ENCODE measurements around the gene P3H3. TPM values are rescaled to one million over a fixed set of nuclear protein-coding genes. Genes with fewer than 3 reads are reported as not detected.
A peak's percentile ranks its signal among the peaks of the same experiment; 100 is the strongest.

P3H3 gene
- total RNA-seq, 1 donor from 2014 or later: 22.1 TPM

GRCh38 chr12:6799147-6799546 is 29.1 kb upstream of the P3H3 start:
- no peak for DNase-seq

DNA sequence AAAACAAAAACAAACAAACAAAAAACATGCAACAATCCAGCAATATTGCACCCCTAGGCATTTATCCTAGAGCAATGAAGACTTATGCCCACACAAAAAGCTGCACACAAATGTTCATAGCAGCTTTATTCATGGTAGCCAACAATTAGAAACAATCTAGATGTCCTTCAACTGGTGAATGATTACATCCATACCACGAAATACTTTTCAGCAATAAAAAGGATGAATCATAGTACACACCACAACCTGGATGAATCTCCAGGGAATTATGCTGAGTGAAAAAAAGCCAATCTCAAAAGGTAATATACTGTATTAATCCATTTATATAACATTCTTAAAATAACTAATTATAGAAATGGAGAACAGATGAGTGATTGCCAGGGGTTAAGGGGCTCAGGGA is 21.0 kb upstream of the P3H3 start:
- DNase-seq: no peak

DNA sequence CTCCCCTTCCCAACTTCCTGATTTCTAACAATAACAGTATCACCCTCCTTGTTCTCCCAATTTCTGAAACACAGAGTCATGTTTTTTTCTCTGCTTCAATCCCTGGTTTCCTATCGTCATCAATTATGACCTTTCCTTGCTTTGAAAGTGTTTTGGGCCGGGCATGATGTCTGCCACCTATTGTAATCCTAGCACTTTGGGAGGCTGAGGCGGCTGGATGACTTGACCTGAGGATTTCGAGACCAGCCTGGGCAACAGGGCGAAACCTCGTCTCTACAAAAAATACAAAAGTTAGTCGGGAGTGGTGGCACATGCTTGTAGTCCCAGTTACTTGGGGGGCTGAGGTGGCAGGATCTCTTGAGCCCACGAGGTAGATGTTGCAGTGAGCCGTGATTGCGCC is 19.2 kb upstream of the P3H3 start:
- DNase-seq: no peak

DNA sequence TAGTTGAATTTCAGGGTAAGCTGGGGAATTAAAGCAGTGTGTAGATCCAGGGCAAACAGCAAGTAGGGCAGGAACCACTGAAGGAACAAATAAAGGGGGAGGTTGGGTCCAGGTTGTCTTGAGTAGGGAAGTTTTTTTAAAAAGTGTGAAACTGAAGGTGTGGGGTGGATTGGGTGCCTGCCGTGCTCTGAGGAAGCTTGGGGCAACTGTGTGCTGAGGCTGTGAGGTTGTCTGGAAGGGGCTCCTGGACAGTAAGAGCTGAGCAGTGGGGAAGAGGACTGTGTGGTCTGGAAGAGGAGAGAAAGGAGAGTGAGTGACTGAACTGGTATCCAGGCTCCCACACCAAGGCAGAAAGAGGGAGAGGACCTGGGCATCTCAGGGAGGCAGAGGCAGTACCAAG is 17.4 kb upstream of the P3H3 start:
- no peak for DNase-seq

GRCh38 chr12:6813363-6813762 is 14.8 kb upstream of the P3H3 start:
- no peak for DNase-seq

GRCh38 chr12:6816598-6816997 is 11.6 kb upstream of the P3H3 start:
- no peak for DNase-seq

- no peak for DNase-seq
Measured at GRCh38 chr12:6817098-6817497, 11.1 kb upstream of the P3H3 start.

GRCh38 chr12:6817662-6818157 is 10.5 kb upstream of the P3H3 start:
- no peak for DNase-seq

DNA sequence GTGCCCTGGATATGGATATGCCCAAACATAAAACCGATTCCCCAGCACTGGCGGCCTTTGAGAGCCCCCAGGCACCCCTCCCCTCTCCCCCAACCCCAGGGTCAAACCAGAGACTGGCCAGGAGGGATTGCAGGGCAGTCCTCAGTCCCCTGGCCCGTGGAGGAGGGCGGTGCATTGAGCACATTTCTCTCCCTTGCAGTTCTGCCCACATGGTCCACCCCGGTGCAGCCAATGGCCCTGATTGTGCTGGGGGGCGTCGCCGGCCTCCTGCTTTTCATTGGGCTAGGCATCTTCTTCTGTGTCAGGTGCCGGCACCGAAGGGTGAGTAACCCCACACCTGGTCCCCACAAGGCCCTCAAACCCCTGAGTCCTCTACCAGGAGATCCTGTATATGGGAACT is 10.0 kb upstream of the P3H3 start:
- DNase-seq: no peak

GRCh38 chr12:6818645-6819044 is 9.6 kb upstream of the P3H3 start:
- no peak for DNase-seq

- peak; percentile 40 for DNase-seq
Measured at GRCh38 chr12:6819106-6820030, 8.8 kb upstream of the P3H3 start.

DNA sequence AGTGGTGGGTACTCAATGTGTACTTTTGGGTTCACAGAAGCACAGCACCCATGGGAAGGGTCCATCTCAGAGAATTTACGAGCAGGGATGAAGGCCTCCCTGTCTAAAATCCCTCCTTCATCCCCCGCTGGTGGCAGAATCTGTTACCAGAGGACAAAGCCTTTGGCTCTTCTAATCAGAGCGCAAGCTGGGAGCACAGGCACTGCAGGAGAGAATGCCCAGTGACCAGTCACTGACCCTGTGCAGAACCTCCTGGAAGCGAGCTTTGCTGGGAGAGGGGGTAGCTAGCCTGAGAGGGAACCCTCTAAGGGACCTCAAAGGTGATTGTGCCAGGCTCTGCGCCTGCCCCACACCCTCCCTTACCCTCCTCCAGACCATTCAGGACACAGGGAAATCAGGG is 8.0 kb upstream of the P3H3 start:
- DNase-seq: no peak

- DNase-seq: peak; percentile 35
Measured at GRCh38 chr12:6821591-6822425, 6.4 kb upstream of the P3H3 start, which contains the start of gene GPR162. Gene GPR162 (plus strand): TSS chr12:6821821. CDS start chr12:6823899, 2,078 bp downstream.

DNA sequence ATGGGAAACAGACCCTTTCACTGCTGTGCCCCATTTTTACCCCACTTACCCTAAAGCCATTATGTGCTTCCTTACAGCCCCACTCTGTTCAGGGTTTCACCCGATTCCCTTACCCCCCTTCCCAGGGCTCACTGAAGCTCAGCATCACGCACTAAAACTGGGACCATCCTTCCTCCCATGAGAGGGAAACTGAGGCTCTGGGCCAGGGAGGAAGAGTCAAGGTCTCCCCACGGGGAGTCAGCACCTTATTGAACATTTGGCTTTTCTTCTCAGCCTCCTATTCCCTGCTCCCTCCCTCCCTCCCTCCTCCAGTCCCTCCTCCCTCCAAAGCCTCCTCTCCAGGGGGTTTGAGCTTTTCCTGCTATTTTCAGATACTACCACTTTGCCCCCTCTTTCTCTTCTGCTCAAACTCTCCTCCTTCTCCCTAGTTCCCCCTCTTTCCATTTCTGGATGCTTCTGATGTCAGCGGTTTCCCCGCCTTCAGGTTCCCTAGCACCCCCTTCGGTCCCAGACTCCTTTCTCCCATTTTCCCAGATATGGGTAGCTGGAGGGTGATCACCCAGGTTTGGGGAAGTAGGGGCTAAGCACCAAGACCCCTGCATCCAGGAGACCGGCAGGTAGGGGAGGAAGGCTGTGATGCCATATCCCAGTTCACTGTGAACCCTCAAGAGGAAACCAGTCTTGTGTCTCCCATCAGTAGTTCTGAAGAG is 5.6 kb upstream of the P3H3 start:
- no peak for DNase-seq

DNA sequence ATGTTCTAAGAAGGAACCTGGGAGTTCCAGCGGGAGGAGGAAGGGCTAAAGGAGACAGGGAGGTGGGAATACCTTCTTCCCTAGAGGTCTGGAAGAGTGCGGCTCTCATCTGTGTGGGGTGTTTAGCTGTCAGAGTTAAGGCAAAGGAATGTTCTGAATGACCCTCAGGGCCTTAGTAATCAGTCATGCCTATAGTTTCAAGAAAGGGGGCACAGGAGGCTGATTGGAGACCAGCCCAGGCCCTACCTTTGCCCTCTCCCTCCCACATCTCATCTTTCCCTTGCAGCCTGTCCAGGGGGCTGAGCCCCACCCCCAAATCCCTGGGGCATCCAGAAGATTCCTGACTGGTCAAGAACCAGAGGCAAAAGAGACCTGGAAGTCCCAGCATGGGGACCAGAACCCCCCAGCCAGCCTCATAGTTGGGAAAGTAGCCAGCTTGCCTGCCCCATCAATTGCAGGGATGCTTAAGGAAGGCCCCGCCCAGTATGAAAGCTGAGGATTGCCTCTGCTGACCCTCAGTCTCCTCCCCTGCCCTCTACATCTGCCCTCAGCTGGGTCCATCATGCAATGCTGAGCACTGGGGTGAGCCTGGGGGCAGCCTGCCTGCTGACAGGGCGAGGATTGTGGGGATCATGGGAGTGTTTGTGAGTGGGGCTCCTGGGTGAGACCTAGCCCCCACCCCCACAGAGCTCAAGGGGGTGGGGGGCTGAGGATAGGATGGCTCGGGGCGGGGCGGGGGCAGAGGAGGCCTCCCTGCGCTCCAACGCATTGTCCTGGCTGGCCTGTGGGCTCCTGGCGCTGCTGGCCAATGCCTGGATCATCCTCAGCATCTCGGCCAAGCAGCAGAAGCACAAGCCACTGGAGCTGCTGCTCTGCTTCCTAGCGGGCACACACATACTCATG is 4.8 kb upstream of the P3H3 start:
- DNase-seq: no peak

DNA sequence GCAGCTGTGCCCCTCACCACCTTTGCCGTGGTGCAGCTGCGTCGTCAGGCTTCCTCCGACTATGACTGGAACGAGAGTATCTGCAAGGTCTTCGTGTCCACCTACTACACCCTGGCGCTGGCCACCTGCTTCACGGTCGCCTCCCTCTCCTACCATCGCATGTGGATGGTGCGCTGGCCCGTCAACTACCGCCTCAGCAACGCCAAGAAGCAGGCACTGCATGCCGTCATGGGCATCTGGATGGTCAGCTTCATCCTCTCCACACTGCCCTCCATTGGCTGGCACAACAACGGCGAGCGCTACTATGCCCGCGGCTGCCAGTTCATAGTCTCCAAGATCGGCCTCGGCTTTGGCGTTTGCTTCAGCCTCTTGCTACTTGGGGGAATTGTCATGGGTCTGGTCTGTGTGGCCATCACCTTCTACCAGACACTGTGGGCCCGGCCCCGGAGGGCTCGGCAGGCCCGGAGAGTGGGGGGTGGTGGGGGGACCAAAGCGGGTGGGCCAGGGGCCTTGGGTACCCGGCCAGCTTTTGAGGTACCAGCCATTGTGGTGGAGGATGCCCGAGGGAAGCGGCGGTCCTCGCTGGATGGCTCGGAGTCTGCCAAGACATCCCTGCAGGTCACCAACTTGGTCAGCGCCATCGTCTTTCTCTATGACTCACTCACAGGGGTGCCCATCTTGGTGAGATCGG is 4.0 kb upstream of the P3H3 start:
- no peak for DNase-seq

DNA sequence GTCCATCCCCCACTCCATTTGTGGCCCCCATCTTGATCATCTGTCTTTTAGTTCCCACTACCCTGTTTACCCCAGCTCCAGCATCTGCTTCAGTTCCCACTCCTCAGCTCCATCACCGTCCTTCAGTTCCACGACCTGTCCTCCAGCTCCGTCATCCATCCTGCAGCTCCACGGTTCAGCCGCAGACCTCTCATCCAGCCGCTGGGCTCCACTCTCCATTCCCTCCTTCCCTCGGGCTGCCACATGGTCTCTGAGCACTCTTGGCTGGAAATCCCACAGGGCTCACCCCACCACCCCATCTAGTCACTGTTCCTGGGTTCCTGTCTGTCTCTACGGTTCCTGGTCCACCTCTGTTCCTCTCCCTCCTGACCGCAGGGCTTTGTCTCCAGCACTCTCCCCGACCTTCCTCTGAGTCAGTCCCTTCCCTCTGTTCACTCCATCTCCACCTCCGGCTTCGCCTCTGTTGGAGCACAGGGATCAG is 3.3 kb upstream of the P3H3 start:
- DNase-seq: peak; percentile 36

DNA sequence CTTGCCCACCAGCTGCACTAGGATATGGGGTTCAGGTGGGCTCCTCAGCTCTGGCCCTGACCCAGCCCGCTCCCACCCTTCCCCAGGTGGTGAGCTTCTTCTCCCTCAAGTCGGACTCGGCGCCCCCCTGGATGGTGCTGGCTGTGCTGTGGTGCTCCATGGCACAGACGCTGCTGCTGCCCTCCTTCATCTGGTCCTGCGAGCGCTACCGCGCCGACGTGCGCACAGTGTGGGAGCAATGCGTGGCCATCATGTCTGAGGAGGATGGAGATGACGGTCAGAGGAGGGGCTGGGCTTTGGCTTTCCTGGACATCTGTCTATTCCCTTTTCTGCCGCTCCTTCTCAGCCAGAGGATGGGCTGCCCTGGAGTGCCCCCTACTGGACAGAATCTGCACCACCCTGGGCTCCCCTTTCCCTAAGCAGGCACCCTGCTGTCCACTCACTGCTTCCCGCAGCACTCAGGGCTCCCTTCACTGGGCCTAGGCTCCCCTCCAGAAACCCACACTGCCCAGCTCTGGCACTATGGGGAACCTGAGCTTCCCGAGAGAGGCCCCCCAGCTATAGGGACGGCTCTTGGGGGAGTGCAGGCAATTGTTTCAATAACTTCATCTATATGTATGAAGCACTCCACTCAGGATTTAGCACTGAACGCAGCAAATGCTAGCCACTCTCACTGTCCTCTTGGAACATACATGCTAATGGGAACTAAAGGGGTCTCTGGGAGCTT is 2.6 kb upstream of the P3H3 start:
- DNase-seq: peak; percentile 91

GRCh38 chr12:6826125-6826733 is 2.0 kb upstream of the P3H3 start:
- DNase-seq: no peak

Data from dermis blood vessel endothelial cell (primary cell).